GM23338 (cell line): Measurements from ENCODE around the gene CCDC138. TPM values are rescaled to one million over a fixed set of nuclear protein-coding genes. Genes with fewer than 3 reads are reported as not detected.

Experiments
- ATAC-seq: fragments of 200-7000 bp; cut with Tn5 transposase; 3 replicates; pipeline ENCODE4 v1.9.1; 2020
- DNase-seq: peaks from one replicate; pipeline ENCODE4 v3.0.0-alpha.2; 2015; ENCODE audit warnings: low spot score
- H2AFZ ChIP-seq: fragments of 200-600 bp; sonication (generic); 2 replicates; pipeline ENCODE4 v1.8.0; 2016; ENCODE audit warnings: antibody characterized with exemption, mild to moderate bottlenecking, moderate library complexity
- H3F3A ChIP-seq: fragments of 200-600 bp; sonication (generic); replicated peaks from 2 replicates; pipeline ENCODE4 v1.8.0; 2017; ENCODE audit warnings: antibody characterized with exemption, mixed run types, low read depth
- H3K27ac ChIP-seq: fragments of 200-600 bp; sonication (generic); 2 replicates; pipeline ENCODE4 v1.6.1; 2016; ENCODE audit warnings: low read depth
- H3K27me3 ChIP-seq: fragments of 200-600 bp; sonication (generic); 2 replicates; pipeline ENCODE4 v1.8.0; 2016; ENCODE audit warnings: mild to moderate bottlenecking, mixed run types, moderate library complexity; ENCODE audit not compliant: insufficient read depth
- H3K36me3 ChIP-seq: fragments of 200-600 bp; sonication (generic); 2 replicates; pipeline ENCODE4 v1.8.0; 2016; ENCODE audit warnings: mild to moderate bottlenecking; ENCODE audit not compliant: insufficient read depth
- H3K4me1 ChIP-seq: fragments of 200-600 bp; sonication (generic); 2 replicates; pipeline ENCODE4 v1.8.0; 2016; ENCODE audit warnings: mild to moderate bottlenecking, moderate library complexity; ENCODE audit not compliant: insufficient read depth
- H3K4me2 ChIP-seq: fragments of 200-600 bp; sonication (generic); 2 replicates; pipeline ENCODE4 v1.7.1; 2017; ENCODE audit warnings: mixed run types
- H3K4me3 ChIP-seq: fragments of 200-600 bp; sonication (generic); 2 replicates; pipeline ENCODE4 v1.6.1; 2016; ENCODE audit warnings: mixed run types
- H3K79me2 ChIP-seq: fragments of 200-600 bp; sonication (generic); replicated peaks from 2 replicates; pipeline ENCODE4 v1.8.0; 2017; ENCODE audit warnings: mild to moderate bottlenecking; ENCODE audit not compliant: insufficient read depth
- H3K9me2 ChIP-seq: fragments of 200-600 bp; sonication (generic); 2 replicates; pipeline ENCODE4 v1.8.0; 2017; ENCODE audit not compliant: insufficient read depth
- H4K20me1 ChIP-seq: fragments of 200-600 bp; sonication (generic); replicated peaks from 2 replicates; pipeline ENCODE4 v1.8.0; 2017; ENCODE audit warnings: mild to moderate bottlenecking; ENCODE audit not compliant: insufficient read depth
- H3K27ac Mint-ChIP-seq: 2 replicates; pipeline ENCODE4 v1.8.0; 2020; ENCODE audit warnings: inconsistent platforms, mild to moderate bottlenecking, moderate library complexity, mixed read lengths
- H3K27me3 Mint-ChIP-seq: 3 replicates; pipeline ENCODE4 v1.8.0; 2022; ENCODE audit warnings: low read depth, mild to moderate bottlenecking, moderate library complexity, mixed read lengths, inconsistent platforms; ENCODE audit not compliant: insufficient read depth, poor library complexity
- H3K36me3 Mint-ChIP-seq: 3 replicates; pipeline ENCODE4 v1.8.0; 2021; ENCODE audit warnings: low read depth, mild to moderate bottlenecking, inconsistent platforms, moderate library complexity, mixed read lengths
- H3K4me1 Mint-ChIP-seq: 3 replicates; pipeline ENCODE4 v1.8.0; 2020; ENCODE audit warnings: mild to moderate bottlenecking, inconsistent platforms, mixed read lengths
- H3K4me3 Mint-ChIP-seq: 3 replicates; pipeline ENCODE4 v1.8.0; 2021; ENCODE audit warnings: moderate library complexity, mild to moderate bottlenecking, inconsistent platforms, mixed read lengths
- H3K9me3 Mint-ChIP-seq: 3 replicates; pipeline ENCODE4 v1.8.0; 2020; ENCODE audit warnings: moderate library complexity, mild to moderate bottlenecking, inconsistent platforms, mixed read lengths
- CREB1 ChIP-seq: fragments of 250-450 bp; sonication (Bioruptor Pico); IDR thresholded peaks from 2 replicates; pipeline ENCODE4 v1.5.0; 2020; ENCODE audit warnings: low read depth, mild to moderate bottlenecking, moderate library complexity
- ETS1 ChIP-seq: IDR thresholded peaks from 2 replicates; pipeline ENCODE4 v1.6.1; 2016; ENCODE audit warnings: antibody characterized with exemption
- EZH2phosphoT487 ChIP-seq: fragments of 200-600 bp; sonication (generic); IDR thresholded peaks from one replicate; pipeline ENCODE4 v1.8.1; 2018; ENCODE audit warnings: antibody characterized with exemption; ENCODE audit not compliant: unreplicated experiment
- NANOG ChIP-seq: IDR thresholded peaks from 2 replicates; pipeline ENCODE4 v1.6.1; 2016; ENCODE audit warnings: antibody characterized with exemption, borderline replicate concordance
- STAT1 ChIP-seq: IDR thresholded peaks from one replicate; pipeline ENCODE4 v1.6.1; 2016; ENCODE audit warnings: antibody characterized with exemption; ENCODE audit not compliant: unreplicated experiment
- ZNF114 ChIP-seq: fragments of 250-450 bp; sonication (Bioruptor Pico); IDR thresholded peaks from 2 replicates; pipeline ENCODE4 v1.5.0; 2020; ENCODE audit warnings: mild to moderate bottlenecking, moderate library complexity
- ZNF462 ChIP-seq: fragments of 250-450 bp; sonication (Bioruptor Pico); IDR thresholded peaks from 2 replicates; pipeline ENCODE4 v1.5.0; 2020; ENCODE audit warnings: mild to moderate bottlenecking, moderate library complexity
- polyA plus RNA-seq: library from polyadenylated mRNA; unstranded; fragments of >200 nt; fragmentation: Nextera tagmentation; extraction: Ambion mirVana; gene quantifications from 2 replicates; pipeline ENCODE4 v1.2.1, GENCODE V29; 2016
- total RNA-seq: library from RNA; depleted of rRNA; stranded (reverse); fragments of >200 nt; shearing (Covaris generic); gene quantifications from 2 replicates; pipeline ENCODE4 v1.2.3, GENCODE V29; 2014

Gene CCDC138
- total and polyA plus RNA-seq, 2 experiments from 2014 or later: 30.8 to 31.6 TPM

GRCh38 chr2:108909275-108909823 is 122.8 kb downstream of the CCDC138 start:
- no peaks in the 10 kb centered on the region; the same call in 2 of the 3 replicates for H3K36me3 Mint-ChIP-seq
- H3K27me3 Mint-ChIP-seq: no peaks in the 10 kb centered on the region
- H4K20me1 ChIP-seq: no peaks in the 10 kb centered on the region

More at GRCh38 chr2:108909275-108909823, 122.8 kb downstream of the CCDC138 start:
- H3K36me3 ChIP-seq: no peaks in the 10 kb centered on the region
- no peaks in the 10 kb centered on the region; the same call in 2 of the 3 replicates for H3K4me1 Mint-ChIP-seq
- H2AFZ ChIP-seq: no peak overlapping the region
- no peak for DNase-seq
- no peaks in the 10 kb centered on the region for H3K9me3 Mint-ChIP-seq
- H3K4me3 Mint-ChIP-seq: no peak overlapping the region
- H3K4me3 ChIP-seq: no peak overlapping the region
- no peaks in the 10 kb centered on the region for H3K27me3 ChIP-seq
- no peak overlapping the region for H3K27ac ChIP-seq
- H3K4me1 ChIP-seq: no peaks in the 10 kb centered on the region
- no peak for ATAC-seq
- no peaks in the 10 kb centered on the region for H3F3A ChIP-seq
- H3K9me2 ChIP-seq: no peaks in the 10 kb centered on the region
- no peaks in the 10 kb centered on the region for H3K79me2 ChIP-seq
- H3K4me2 ChIP-seq: no peak overlapping the region
- H3K27ac Mint-ChIP-seq: no peak overlapping the region
- TF ChIP-seq NANOG (no peak), EZH2phosphoT487 (no peak), CREB1 (CRISPR knock-in tag) (no peak), ZNF114 (no peak), STAT1 (no peak), ZNF462 (CRISPR knock-in tag) (no peak), ETS1 (no peak)
